Stimulated activated CD4-positive, alpha-beta T cell treated with anti-CD3 and anti-CD28 coated beads, Interleukin-4, amount 100 ng/mL, for 48 hours (primary cell): ENCODE results near the gene DYNC1I1.

Source experiments
- DNase-seq, 2 donors: peaks; one replicate each; pipeline ENCODE4 v3.0.0-alpha.2; 2020; ENCODE audit warnings: low read depth in 2 of 2

The DYNC1I1 gene

GRCh38 chr7:95861041-95861440, 88.7 kb downstream of the DYNC1I1 start:
- DNase-seq, result no peak

GRCh38 chr7:95863623-95864022, 91.3 kb downstream of the DYNC1I1 start:
- no peak for DNase-seq

GRCh38 chr7:95865716-95866371, 93.5 kb downstream of the DYNC1I1 start:
- no peak for DNase-seq

GRCh38 chr7:95867309-95867708, 95.0 kb downstream of the DYNC1I1 start:
- DNase-seq, result no peak

- DNase-seq, result no peak
Observed at GRCh38 chr7:95871075-95871848, 98.9 kb downstream of the DYNC1I1 start.

- DNase-seq, result no peak
Observed at GRCh38 chr7:95871896-95872295, 99.5 kb downstream of the DYNC1I1 start.

GRCh38 chr7:95874129-95874528, 101.8 kb downstream of the DYNC1I1 start:
- DNase-seq, result no peak

- no peak for DNase-seq
Observed at GRCh38 chr7:95874541-95875265, 102.3 kb downstream of the DYNC1I1 start.

GRCh38 chr7:95875519-95875918, 103.2 kb downstream of the DYNC1I1 start:
- no peak for DNase-seq

- DNase-seq, result no peak
Observed at GRCh38 chr7:95878677-95879076, 106.3 kb downstream of the DYNC1I1 start.

- no peak for DNase-seq
Observed at GRCh38 chr7:95881597-95881996, 109.2 kb downstream of the DYNC1I1 start.

GRCh38 chr7:95883217-95883616, 110.9 kb downstream of the DYNC1I1 start:
- DNase-seq, result no peak

GRCh38 chr7:95886501-95887090, 114.2 kb downstream of the DYNC1I1 start:
- DNase-seq, result no peak

- no peak for DNase-seq
Observed at GRCh38 chr7:95893484-95893883, 121.1 kb downstream of the DYNC1I1 start.

GRCh38 chr7:95897557-95898251, 125.3 kb downstream of the DYNC1I1 start:
- no peak for DNase-seq

- DNase-seq, result no peak
Observed at GRCh38 chr7:95899919-95900513, 127.7 kb downstream of the DYNC1I1 start.

GRCh38 chr7:95901006-95901405, 128.7 kb downstream of the DYNC1I1 start:
- no peak for DNase-seq

GRCh38 chr7:95904099-95904498, 131.7 kb downstream of the DYNC1I1 start:
- DNase-seq, result no peak

- DNase-seq, result no peak
Observed at GRCh38 chr7:95905167-95905566, 132.8 kb downstream of the DYNC1I1 start.

- DNase-seq, result no peak
Observed at GRCh38 chr7:95906851-95907250, 134.5 kb downstream of the DYNC1I1 start.

- no peak for DNase-seq
Observed at GRCh38 chr7:95907337-95907736, 135.0 kb downstream of the DYNC1I1 start.
